ENCODE data around the gene PDAP1. TPM values are rescaled to one million over a fixed set of nuclear protein-coding genes. Genes with fewer than 3 reads are reported as not detected.

The PDAP1 gene
- total RNA-seq, 1 donor from 2014 or later, result 107 TPM

- Mint-ChIP-seq H3K4me1 (ENCODE audit: unreplicated experiment) (peaks cover 35% of the 10 kb centered on the region), H3K27me3 (ENCODE audit: unreplicated experiment) (peaks cover 31% of the 10 kb centered on the region), H3K27ac (ENCODE audit: unreplicated experiment) (peak overlapping the region; percentile 100), H3K36me3 (ENCODE audit: low read depth, unreplicated experiment) (peaks cover 42% of the 10 kb centered on the region), H3K9me3 (ENCODE audit: unreplicated experiment) (no peaks in the 10 kb centered on the region), H3K4me3 (ENCODE audit: unreplicated experiment) (peak overlapping the region; percentile 99)
- TF ChIP-seq, protein P1, sequence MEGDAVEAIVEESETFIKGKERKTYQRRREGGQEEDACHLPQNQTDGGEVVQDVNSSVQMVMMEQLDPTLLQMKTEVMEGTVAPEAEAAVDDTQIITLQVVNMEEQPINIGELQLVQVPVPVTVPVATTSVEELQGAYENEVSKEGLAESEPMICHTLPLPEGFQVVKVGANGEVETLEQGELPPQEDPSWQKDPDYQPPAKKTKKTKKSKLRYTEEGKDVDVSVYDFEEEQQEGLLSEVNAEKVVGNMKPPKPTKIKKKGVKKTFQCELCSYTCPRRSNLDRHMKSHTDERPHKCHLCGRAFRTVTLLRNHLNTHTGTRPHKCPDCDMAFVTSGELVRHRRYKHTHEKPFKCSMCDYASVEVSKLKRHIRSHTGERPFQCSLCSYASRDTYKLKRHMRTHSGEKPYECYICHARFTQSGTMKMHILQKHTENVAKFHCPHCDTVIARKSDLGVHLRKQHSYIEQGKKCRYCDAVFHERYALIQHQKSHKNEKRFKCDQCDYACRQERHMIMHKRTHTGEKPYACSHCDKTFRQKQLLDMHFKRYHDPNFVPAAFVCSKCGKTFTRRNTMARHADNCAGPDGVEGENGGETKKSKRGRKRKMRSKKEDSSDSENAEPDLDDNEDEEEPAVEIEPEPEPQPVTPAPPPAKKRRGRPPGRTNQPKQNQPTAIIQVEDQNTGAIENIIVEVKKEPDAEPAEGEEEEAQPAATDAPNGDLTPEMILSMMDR (IDR thresholded peaks at IDR 0.05; ENCODE audit: unreplicated experiment), result no peak
- no peak for DNase-seq (ENCODE audit: low spot score)
Observed at GRCh38 chr7:99409192-99409572, 785 bp upstream of the PDAP1 start.

GRCh38 chr7:99407872-99408378, 472 bp downstream of the PDAP1 start:
- TF ChIP-seq, protein P1 (IDR thresholded peaks at IDR 0.05; ENCODE audit: unreplicated experiment), result no peak
- Mint-ChIP-seq H3K9me3 (ENCODE audit: unreplicated experiment) (no peaks in the 10 kb centered on the region), H3K27me3 (ENCODE audit: unreplicated experiment) (peaks cover 37% of the 10 kb centered on the region), H3K27ac (ENCODE audit: unreplicated experiment) (peak overlapping the region; percentile 100), H3K36me3 (ENCODE audit: low read depth, unreplicated experiment) (peaks cover 48% of the 10 kb centered on the region), H3K4me3 (ENCODE audit: unreplicated experiment) (peak overlapping the region; percentile 99), H3K4me1 (ENCODE audit: unreplicated experiment) (peaks cover 35% of the 10 kb centered on the region)
- peak; percentile 24 for DNase-seq (ENCODE audit: low spot score)

GRCh38 chr7:99406557-99406956, 1.8 kb downstream of the PDAP1 start:
- H3K4me1 Mint-ChIP-seq (ENCODE audit: unreplicated experiment), result peaks cover 35% of the 10 kb centered on the region
- no peaks in the 10 kb centered on the region for H3K9me3 Mint-ChIP-seq (ENCODE audit: unreplicated experiment)
- DNase-seq (ENCODE audit: low spot score), result no peak
- H3K27ac Mint-ChIP-seq (ENCODE audit: unreplicated experiment), result peak overlapping the region; percentile 100
- H3K4me3 Mint-ChIP-seq (ENCODE audit: unreplicated experiment), result peak overlapping the region; percentile 15
- TF ChIP-seq, protein P1 (IDR thresholded peaks at IDR 0.05; ENCODE audit: unreplicated experiment), result no peak
- H3K36me3 Mint-ChIP-seq (ENCODE audit: low read depth, unreplicated experiment), result peaks cover 42% of the 10 kb centered on the region
- H3K27me3 Mint-ChIP-seq (ENCODE audit: unreplicated experiment), result peaks cover 37% of the 10 kb centered on the region

DNA sequence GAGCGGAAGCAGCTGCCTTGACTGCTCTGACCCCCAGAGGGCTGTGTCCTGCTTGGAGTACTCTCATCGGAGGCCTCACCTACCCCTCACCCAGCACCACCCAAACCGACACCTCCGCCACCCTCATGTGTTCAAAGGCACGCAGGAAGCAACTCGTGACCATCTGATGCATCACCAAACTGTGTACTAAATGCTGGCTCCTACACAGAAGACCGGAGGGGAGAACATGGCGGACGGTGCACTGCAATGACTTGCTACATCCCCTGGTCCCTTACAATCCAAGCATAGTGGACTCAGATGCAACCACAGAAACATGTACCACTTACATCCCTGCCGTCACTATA, 3.4 kb downstream of the PDAP1 start:
- Mint-ChIP-seq H3K36me3 (ENCODE audit: low read depth, unreplicated experiment) (peaks cover 46% of the 10 kb centered on the region), H3K27ac (ENCODE audit: unreplicated experiment) (no peak overlapping the region), H3K4me3 (ENCODE audit: unreplicated experiment) (no peak overlapping the region), H3K9me3 (ENCODE audit: unreplicated experiment) (no peaks in the 10 kb centered on the region), H3K27me3 (ENCODE audit: unreplicated experiment) (peaks cover 36% of the 10 kb centered on the region), H3K4me1 (ENCODE audit: unreplicated experiment) (peaks cover 29% of the 10 kb centered on the region)
- TF ChIP-seq, protein P1 (IDR thresholded peaks at IDR 0.05; ENCODE audit: unreplicated experiment), result no peak
- DNase-seq (ENCODE audit: low spot score), result no peak

DNA sequence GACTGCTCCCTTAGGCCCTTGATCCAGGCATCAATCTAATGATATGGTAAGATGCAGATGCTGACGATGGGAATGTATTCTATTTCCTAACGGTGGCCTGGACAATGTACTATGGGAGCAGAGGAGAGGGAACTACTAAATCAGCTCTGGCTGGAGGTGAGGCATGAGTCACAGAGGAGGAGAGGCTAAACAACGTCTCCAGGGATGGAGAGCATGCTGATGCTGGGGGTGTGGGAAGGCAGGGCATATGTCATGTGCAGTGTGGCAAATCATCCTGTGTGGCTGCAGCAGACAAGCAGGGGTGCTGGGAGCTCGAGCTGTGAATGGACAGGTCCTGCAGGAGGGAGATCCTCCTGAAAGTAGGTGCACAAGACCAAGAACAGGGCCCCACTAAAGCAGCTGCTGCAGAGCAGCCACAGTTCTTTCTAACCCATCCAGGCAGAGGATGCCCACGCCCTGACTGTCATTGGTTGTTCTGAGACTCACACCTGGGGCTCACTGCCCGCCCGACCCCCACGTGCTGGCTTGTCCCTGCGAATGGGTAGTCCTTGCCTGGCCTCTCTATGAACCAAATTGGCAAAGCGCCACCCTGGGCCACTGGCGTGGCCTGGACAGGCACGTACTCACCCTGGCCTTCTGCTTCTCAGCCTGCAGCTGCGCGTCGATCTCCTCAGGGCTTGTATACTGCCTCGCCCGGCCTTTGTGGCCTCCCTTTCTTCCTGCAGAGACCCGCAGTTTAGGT, 4.0 kb downstream of the PDAP1 start:
- Mint-ChIP-seq H3K9me3 (ENCODE audit: unreplicated experiment) (no peaks in the 10 kb centered on the region), H3K27ac (ENCODE audit: unreplicated experiment) (peak overlapping the region; percentile 64), H3K36me3 (ENCODE audit: low read depth, unreplicated experiment) (peaks cover 45% of the 10 kb centered on the region), H3K27me3 (ENCODE audit: unreplicated experiment) (peaks cover 39% of the 10 kb centered on the region), H3K4me3 (ENCODE audit: unreplicated experiment) (peak overlapping the region; percentile 60), H3K4me1 (ENCODE audit: unreplicated experiment) (peaks cover 25% of the 10 kb centered on the region)
- DNase-seq (ENCODE audit: low spot score), result no peak
- TF ChIP-seq, protein P1 (IDR thresholded peaks at IDR 0.05; ENCODE audit: unreplicated experiment), result no peak

All from endothelial cell (in vitro differentiated cells).